Body of pancreas (tissue), 4 donors: ENCODE measurements around the gene NLGN1.

ENCODE experiments used
- CTCF ChIP-seq, 7 experiments: fragments of 450-650 bp in 4 of 7; fragments of 200-600 bp in 3 of 7; sonication (generic) in 3 of 7; IDR thresholded peaks; one replicate each; pipeline ENCODE4 v1.5.1; 2016 to 2019; ENCODE audit warnings: antibody characterized with exemption in 7 of 7
- POLR2A ChIP-seq, 3 donors: fragments of 450-650 bp; IDR thresholded peaks; one replicate each; pipeline ENCODE4 v1.6.1; 2016; ENCODE audit warnings: antibody characterized with exemption in 3 of 3, mild to moderate bottlenecking in 2 of 3

- TF ChIP-seq CTCF (IDR thresholded peaks at IDR 0.05) (no peak), POLR2A (IDR thresholded peaks at IDR 0.05) (no peak)
Measured at GRCh38 chr3:173933113-173933512, 535.6 kb downstream of the NLGN1 start.
